GM18507 (cell line): ENCODE results near the gene MACROH2A1.

Experiments used
- DNase-seq: peaks from one replicate; pipeline ENCODE4 v3.0.0; 2011; ENCODE audit warnings: low read depth; ENCODE audit not compliant: insufficient read length; ENCODE audit errors: extremely low spot score
- FAIRE-seq: peaks from 2 replicates; lab custom pipeline; 2011; peaks lifted over from hg19 to GRCh38; lab: Jason Lieb, UNC

MACROH2A1 gene

GRCh38 chr5:135324897-135325650 lies 74.0 kb downstream of the MACROH2A1 start:
- no peak for FAIRE-seq
- no peak for DNase-seq

- DNase-seq: no peak
- no peak for FAIRE-seq
These were observed 74.9 kb downstream of the MACROH2A1 start for GRCh38 chr5:135324160-135324559.

- no peak for FAIRE-seq
- no peak for DNase-seq
These were observed 75.3 kb downstream of the MACROH2A1 start for GRCh38 chr5:135323701-135324132.

GRCh38 chr5:135323227-135323626 lies 75.8 kb downstream of the MACROH2A1 start:
- FAIRE-seq (no peak), DNase-seq (no peak)

GRCh38 chr5:135322744-135323143 lies 76.3 kb downstream of the MACROH2A1 start:
- FAIRE-seq: no peak

GRCh38 chr5:135322271-135322670 lies 76.8 kb downstream of the MACROH2A1 start:
- FAIRE-seq (no peak), DNase-seq (no peak)

More at GRCh38 chr5:135322744-135323143, 76.3 kb downstream of the MACROH2A1 start:
- no peak for DNase-seq

- DNase-seq (no peak), FAIRE-seq (no peak)
These were observed 78.1 kb downstream of the MACROH2A1 start for GRCh38 chr5:135320718-135321484.

- DNase-seq (no peak), FAIRE-seq (no peak)
These were observed 79.0 kb downstream of the MACROH2A1 start for GRCh38 chr5:135319928-135320606.

GRCh38 chr5:135319458-135319857 lies 79.6 kb downstream of the MACROH2A1 start:
- FAIRE-seq (no peak), DNase-seq (no peak)

- FAIRE-seq (no peak), DNase-seq (no peak)
These were observed 80.1 kb downstream of the MACROH2A1 start for GRCh38 chr5:135318924-135319323.

- no peak for FAIRE-seq
- DNase-seq: no peak
These were observed 81.0 kb downstream of the MACROH2A1 start for GRCh38 chr5:135318037-135318436.

- no peak for FAIRE-seq
- no peak for DNase-seq
These were observed 81.7 kb downstream of the MACROH2A1 start for GRCh38 chr5:135317286-135317685.

- no peak for DNase-seq
- FAIRE-seq: no peak
These were observed 83.6 kb downstream of the MACROH2A1 start for GRCh38 chr5:135315386-135315785.

- DNase-seq (no peak), FAIRE-seq (no peak)
These were observed 85.1 kb downstream of the MACROH2A1 start for GRCh38 chr5:135313946-135314345.

GRCh38 chr5:135313405-135313804 lies 85.6 kb downstream of the MACROH2A1 start:
- FAIRE-seq (no peak), DNase-seq (no peak)

- FAIRE-seq: no peak
These were observed 86.6 kb downstream of the MACROH2A1 start for GRCh38 chr5:135312255-135312935.

GRCh38 chr5:135310328-135310989 lies 88.6 kb downstream of the MACROH2A1 start:
- FAIRE-seq: no peak
- DNase-seq: no peak

More at GRCh38 chr5:135312255-135312935, 86.6 kb downstream of the MACROH2A1 start:
- DNase-seq: no peak

- FAIRE-seq (no peak), DNase-seq (no peak)
These were observed 89.4 kb downstream of the MACROH2A1 start for GRCh38 chr5:135309391-135310327.
